HepG2 (cell line): ENCODE results near the gene ZNF132. TPM values are rescaled to one million over a fixed set of nuclear protein-coding genes. Genes with fewer than 3 reads are reported as not detected.
A peak's percentile ranks its signal among the peaks of the same experiment; 100 is the strongest.
"Not testable (repeated sequence)": the region's sequence is repeated elsewhere in the genome, so short reads cannot be mapped to it uniquely, and the experiment has no call there.

Source experiments
- ATAC-seq: fragments of 200-7000 bp; cut with Tn5 transposase; 3 replicates; pipeline ENCODE4 v1.9.1; 2020; ENCODE audit warnings: mild to moderate bottlenecking, moderate library complexity
- BruUV-seq: library from RNA; stranded (reverse); fragments of 400-500 nt; replicated peaks from 2 replicates; lab custom pipeline; 2021; lab: Mats Ljungman, UMichigan
- CTCF ChIA-PET: fragments of 300-600 bp; formaldehyde crosslinking; extraction: SDS; loops from one replicate; lab custom pipeline; 2021; ENCODE audit warnings: low total read pairs, inconsistent platforms, low intra/inter-chr PET ratio; lab: Yijun Ruan, JAX
- POLR2A ChIA-PET: fragments of 350-600 bp; sonication (Branson Sonifier 250); formaldehyde crosslinking; loops from one replicate; lab custom pipeline; 2020; ENCODE audit warnings: antibody characterized with exemption, inconsistent platforms; lab: Yijun Ruan, JAX
- DNase-seq: peaks from one replicate; pipeline ENCODE4 v3.0.0-alpha.2; 2015; ENCODE audit warnings: low spot score
- FAIRE-seq: peaks from 3 replicates; lab custom pipeline; 2011; peaks lifted over from hg19 to GRCh38; lab: Jason Lieb, UNC
- H2AFZ ChIP-seq: one replicate; pipeline ENCODE4 v1.6.1; 2011; ENCODE audit warnings: low read length, inconsistent platforms
- H3K27ac ChIP-seq: fragments of 300-600 bp; 3 replicates; pipeline ENCODE4 v1.8.0; 2011; ENCODE audit warnings: mixed run types, mild to moderate bottlenecking, mixed read lengths, low read length, inconsistent platforms; ENCODE audit not compliant: insufficient read depth; ENCODE audit errors: extremely low read length
- H3K27me3 ChIP-seq, 2 experiments: fragments of 200-600 bp in 1 of 2; 2 replicates in 1 of 2; 3 replicates in 1 of 2; pipeline versions ENCODE4 v1.6.0 to v1.8.0; 2011; ENCODE audit warnings: low read length in 2 of 2, mild to moderate bottlenecking in 2 of 2, moderate library complexity in 2 of 2, inconsistent platforms in 1 of 2; ENCODE audit not compliant: insufficient read depth in 2 of 2, control insufficient read depth in 1 of 2
- H3K36me3 ChIP-seq, 2 experiments: fragments of 200-600 bp in 1 of 2; replicated peaks in 1 of 2; 2 replicates in 1 of 2; 3 replicates in 1 of 2; pipeline versions ENCODE4 v1.5.1 to v1.8.0; 2011; ENCODE audit warnings: low read length in 2 of 2, inconsistent platforms in 1 of 2; ENCODE audit not compliant: insufficient read depth in 2 of 2, control insufficient read depth in 1 of 2
- H3K4me1 ChIP-seq: 2 replicates; pipeline ENCODE4 v1.5.1; 2012; ENCODE audit warnings: low read length, inconsistent platforms; ENCODE audit not compliant: insufficient read depth
- H3K4me2 ChIP-seq: 2 replicates; pipeline ENCODE4 v1.6.0; 2011; ENCODE audit warnings: low read depth, low read length, inconsistent platforms
- H3K4me3 ChIP-seq, 3 experiments: fragments of 200-600 bp in 1 of 3; sonication (generic), shearing (Covaris generic) in 1 of 3; replicated peaks in 1 of 3; 2 replicates each; pipeline ENCODE4 v1.5.1; 2011 to 2016; ENCODE audit warnings: low read length in 3 of 3, inconsistent platforms in 2 of 3, low read depth in 2 of 3, mild to moderate bottlenecking in 2 of 3, control low read depth in 1 of 3, mixed read lengths in 1 of 3; ENCODE audit not compliant: insufficient read depth in 1 of 3
- H3K79me2 ChIP-seq: one replicate; pipeline ENCODE4 v1.6.1; 2011; ENCODE audit warnings: low read length, inconsistent platforms; ENCODE audit not compliant: insufficient read depth
- H3K9ac ChIP-seq: 2 replicates; pipeline ENCODE4 v1.6.0; 2011; ENCODE audit warnings: mild to moderate bottlenecking, low read depth, low read length, inconsistent platforms; ENCODE audit not compliant: insufficient read depth
- H3K9me3 ChIP-seq: 2 replicates; pipeline ENCODE4 v1.5.1; 2012; ENCODE audit warnings: mild to moderate bottlenecking, low read length
- H4K20me1 ChIP-seq: 2 replicates; pipeline ENCODE4 v1.6.0; 2011; ENCODE audit warnings: inconsistent platforms, mild to moderate bottlenecking, low read length, moderate library complexity; ENCODE audit not compliant: insufficient read depth
- GABPA ChIP-seq, 2 experiments: IDR thresholded peaks; 2 replicates each; pipeline ENCODE4 v1.6.1; 2011 to 2016; ENCODE audit warnings: low read depth in 2 of 2, low read length in 1 of 2, missing biosample characterization in 1 of 2, missing genetic modification characterization in 1 of 2
- GTF2F1 ChIP-seq: fragments of 150-350 bp; IDR thresholded peaks from 2 replicates; pipeline ENCODE4 v1.6.1; 2014; ENCODE audit warnings: low read length
- MIER2 ChIP-seq: IDR thresholded peaks from 2 replicates; pipeline ENCODE4 v1.6.1; 2016; ENCODE audit warnings: missing biosample characterization, missing genetic modification reagents
- NFYB ChIP-seq: sonication (generic); formaldehyde crosslinking; IDR thresholded peaks from 2 replicates; pipeline ENCODE4 v1.4.0; 2020; ENCODE audit warnings: missing genetic modification reagents
- RFX1 ChIP-seq: fragments of 450-650 bp; IDR thresholded peaks from 2 replicates; pipeline ENCODE4 v1.6.1; 2017
- ZNF430 ChIP-seq: sonication (generic); formaldehyde crosslinking; IDR thresholded peaks from 2 replicates; pipeline ENCODE4 v1.9.0; 2021; ENCODE audit warnings: mild to moderate bottlenecking, missing genetic modification reagents
- ZNF546 ChIP-seq: sonication (generic); formaldehyde crosslinking; conservative IDR thresholded peaks from 2 replicates; pipeline ENCODE4 v1.8.1; 2023; ENCODE audit warnings: mild to moderate bottlenecking, missing genetic modification reagents
- ZNF746 ChIP-seq: sonication (generic); formaldehyde crosslinking; IDR thresholded peaks from 2 replicates; pipeline ENCODE4 v1.8.0; 2022; ENCODE audit warnings: mild to moderate bottlenecking, missing genetic modification reagents
- WGBS: methylation state at CpG from one replicate; pipeline ENCODE4 v1.1.6; 2017; ENCODE audit warnings: low lambda C conversion rate; 5-methylcytosine and 5-hydroxymethylcytosine counted together
- in situ Hi-C: cut with HindIII; loops from 2 replicates; pipeline ENCODE4 v1.10.0; 2017; ENCODE audit warnings: low pct_unique_long_range_greater_than_20kb; ENCODE audit not compliant: extremely low pct_ligation_motif_present
- intact Hi-C: fragments of 100-400 bp; cut with micrococcal nuclease; formaldehyde crosslinking; loops from one replicate; pipeline ENCODE4 v1.10.0; 2022; ENCODE audit not compliant: unreplicated experiment
- polyA plus RNA-seq, 8 experiments: library from polyadenylated mRNA; depleted of rRNA in 3 of 8; stranded (reverse) in 7 of 8; unstranded in 1 of 8; fragments of >200 nt; fragmentation: Illumina TruSeq in 4 of 8; extraction: Trizol in 4 of 8; gene quantifications; 2 replicates each; pipeline versions ENCODE4 v1.2.1 to v1.2.3, GENCODE V29; 2011 to 2016; ENCODE audit warnings: low read depth in 4 of 8, missing spikeins in 1 of 8, mixed read lengths in 1 of 8; ENCODE audit not compliant: insufficient read depth in 1 of 8
- total RNA-seq, 5 experiments: library from RNA; depleted of rRNA; stranded (reverse); fragments of >200 nt; fragmentation: Illumina TruSeq; extraction: Trizol; gene quantifications; 2 replicates each; pipeline ENCODE4 v1.2.3, GENCODE V29; 2016; ENCODE audit warnings: low read depth in 1 of 5
- TF ChIP-seq, protein P1 (sequence below): sonication (generic); formaldehyde crosslinking; IDR thresholded peaks from 2 replicates; pipeline ENCODE4 v1.5.1; 2020; ENCODE audit warnings: mild to moderate bottlenecking, missing genetic modification reagents

Gene ZNF132
- total and polyA plus RNA-seq, 2 of the 13 experiments (the other 11 are each of a cell fraction or from before 2014, with no cell fraction given), result not detected

DNA sequence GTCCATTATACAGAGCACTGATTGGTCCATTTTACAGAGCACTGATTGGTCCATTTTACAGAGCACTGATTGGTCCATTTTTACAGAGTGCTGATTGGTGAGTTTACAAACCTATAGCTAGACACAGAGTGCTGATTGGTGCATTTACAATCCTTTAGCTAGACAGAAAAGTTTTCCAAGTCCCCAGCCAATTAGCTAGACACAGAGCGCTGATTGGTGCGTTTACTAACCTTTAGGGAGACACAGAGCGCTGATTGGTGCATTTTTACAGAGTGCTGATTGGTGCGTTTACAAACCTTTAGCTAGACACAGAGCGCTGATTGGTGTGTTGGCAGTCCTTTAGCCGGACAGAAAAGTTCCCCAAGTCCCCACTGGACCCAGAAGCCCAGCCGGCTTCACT lies 3.0 kb upstream of the ZNF132 start:
- H3K27me3 ChIP-seq, BruUV-seq, CTCF ChIA-PET, H3K4me3 ChIP-seq, H3K4me2 ChIP-seq, H3K27ac ChIP-seq, H2AFZ ChIP-seq, FAIRE-seq, H3K9me3 ChIP-seq, ATAC-seq, H3K36me3 ChIP-seq, in situ Hi-C loops, H3K9ac ChIP-seq, H4K20me1 ChIP-seq, H3K4me1 ChIP-seq, intact Hi-C loops, DNase-seq, H3K79me2 ChIP-seq: not testable (repeated sequence)
- WGBS, result 52% methylated on average over 6 of the region's 7 CpGs
- POLR2A ChIA-PET, result interaction anchor here (1.0 kb wide), 1 partner anchor 34 kb away, joined by 3 read pairs; the partner anchor contains the start of gene ZNF584
- TF ChIP-seq NFYB, result peak; percentile 39; the same call in 1 of the 2 replicates

- TF ChIP-seq ZNF430 (CRISPR knock-in tag) (no peak), ZNF746 (CRISPR knock-in tag) (no peak), GABPA (IDR thresholded peaks at IDR 0.05; ENCODE audit: low read depth, low read length) (no peak), GABPA (CRISPR knock-in tag; IDR thresholded peaks at IDR 0.05; ENCODE audit: low read depth) (no peak), ZNF546 (CRISPR knock-in tag) (no peak), MIER2 (CRISPR knock-in tag) (no peak), RFX1 (no peak), GTF2F1 (no peak)
- TF ChIP-seq, protein P1, sequence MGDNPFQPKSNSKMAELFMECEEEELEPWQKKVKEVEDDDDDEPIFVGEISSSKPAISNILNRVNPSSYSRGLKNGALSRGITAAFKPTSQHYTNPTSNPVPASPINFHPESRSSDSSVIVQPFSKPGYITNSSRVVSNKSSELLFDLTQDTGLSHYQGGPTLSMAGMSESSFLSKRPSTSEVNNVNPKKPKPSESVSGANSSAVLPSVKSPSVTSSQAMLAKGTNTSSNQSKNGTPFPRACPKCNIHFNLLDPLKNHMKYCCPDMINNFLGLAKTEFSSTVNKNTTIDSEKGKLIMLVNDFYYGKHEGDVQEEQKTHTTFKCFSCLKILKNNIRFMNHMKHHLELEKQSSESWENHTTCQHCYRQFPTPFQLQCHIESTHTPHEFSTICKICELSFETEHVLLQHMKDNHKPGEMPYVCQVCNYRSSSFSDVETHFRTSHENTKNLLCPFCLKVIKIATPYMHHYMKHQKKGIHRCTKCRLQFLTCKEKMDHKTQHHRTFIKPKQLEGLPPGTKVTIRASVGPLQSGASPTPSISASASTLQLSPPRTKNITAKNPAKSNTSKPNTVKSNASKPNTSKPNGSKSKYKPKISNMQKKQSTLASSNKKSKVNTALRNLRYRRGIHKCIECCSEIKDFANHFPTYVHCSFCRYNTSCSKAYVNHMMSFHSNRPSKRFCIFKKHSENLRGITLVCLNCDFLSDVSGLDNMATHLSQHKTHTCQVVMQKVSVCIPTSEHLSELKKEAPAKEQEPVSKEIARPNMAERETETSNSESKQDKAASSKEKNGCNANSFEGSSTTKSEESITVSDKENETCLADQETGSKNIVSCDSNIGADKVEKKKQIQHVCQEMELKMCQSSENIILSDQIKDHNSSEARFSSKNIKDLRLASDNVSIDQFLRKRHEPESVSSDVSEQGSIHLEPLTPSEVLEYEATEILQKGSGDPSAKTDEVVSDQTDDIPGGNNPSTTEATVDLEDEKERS (CRISPR knock-in tag), result no peak
- TF ChIP-seq, all 625 proteins: peak for 0
- H4K20me1 ChIP-seq, result no peaks in the 10 kb centered on the region
- no peak overlapping the region for H3K9ac ChIP-seq
- ATAC-seq (no peak), FAIRE-seq (no peak), DNase-seq (no peak)
- 88% methylated on average over 23 of the region's 31 CpGs for WGBS
- no peaks in the 10 kb centered on the region for H3K9me3 ChIP-seq
- no peak overlapping the region for H3K4me3 ChIP-seq
- no peak overlapping the region for H3K4me2 ChIP-seq
- H2AFZ ChIP-seq, result no peak overlapping the region
- H3K36me3 ChIP-seq, result no peaks in the 10 kb centered on the region
- no peaks in the 10 kb centered on the region for H3K27me3 ChIP-seq
- no peak overlapping the region for H3K27ac ChIP-seq
- ChIA-PET POLR2A (no interaction called here), CTCF (no interaction called here)
- H3K4me1 ChIP-seq, result no peaks in the 10 kb centered on the region
- intact Hi-C loops (no loop called here), in situ Hi-C loops (no loop called here)
- no peaks in the 10 kb centered on the region for H3K79me2 ChIP-seq
- BruUV-seq, result no TSS peak
Observed at GRCh38 chr19:58440556-58440955, 603 bp upstream of the ZNF132 start.
